Parathyroid adenoma (tissue), 2 donors: ENCODE measurements around the gene PPP1R13L.
"Not testable (repeated sequence)": the region's sequence is repeated elsewhere in the genome, so short reads cannot be mapped to it uniquely, and the experiment has no call there.

Experiments
- H2AFZ ChIP-seq: fragments of 300-600 bp; sonication (generic); one replicate; pipeline ENCODE4 v1.7.0; 2017; ENCODE audit warnings: antibody characterized with exemption, mild to moderate bottlenecking
- H3K27ac ChIP-seq: fragments of 300-600 bp; sonication (generic); one replicate; pipeline ENCODE4 v1.7.0; 2017
- H3K27me3 ChIP-seq: fragments of 300-600 bp; sonication (generic); one replicate; pipeline ENCODE4 v1.7.0; 2017; ENCODE audit warnings: low read length; ENCODE audit not compliant: control insufficient read depth, insufficient read depth
- H3K36me3 ChIP-seq: fragments of 300-600 bp; sonication (generic); one replicate; pipeline ENCODE4 v1.7.0; 2017; ENCODE audit warnings: low read length; ENCODE audit not compliant: control insufficient read depth, insufficient read depth
- H3K4me1 ChIP-seq: fragments of 300-600 bp; sonication (generic); one replicate; pipeline ENCODE4 v1.7.0; 2017; ENCODE audit warnings: control low read depth
- H3K4me2 ChIP-seq: fragments of 300-600 bp; sonication (generic); one replicate; pipeline ENCODE4 v1.7.0; 2017; ENCODE audit warnings: low read length
- H3K4me3 ChIP-seq: fragments of 300-600 bp; sonication (generic); one replicate; pipeline ENCODE4 v1.7.0; 2017; ENCODE audit warnings: low read depth, low read length
- H3K79me2 ChIP-seq: fragments of 300-600 bp; sonication (generic); one replicate; pipeline ENCODE4 v1.7.0; 2017; ENCODE audit warnings: control low read depth
- H3K9ac ChIP-seq: fragments of 300-600 bp; sonication (generic); one replicate; pipeline ENCODE4 v1.7.0; 2017; ENCODE audit warnings: mild to moderate bottlenecking
- H3K9me3 ChIP-seq: fragments of 300-600 bp; sonication (generic); one replicate; pipeline ENCODE4 v1.7.0; 2017; ENCODE audit warnings: low read length; ENCODE audit not compliant: control insufficient read depth
- TF ChIP-seq, protein P1 (sequence below): fragments of 300-600 bp; sonication (generic); IDR thresholded peaks from one replicate; pipeline ENCODE4 v1.7.0; 2017; ENCODE audit warnings: antibody characterized with exemption, mild to moderate bottlenecking
- donor health status: primary hyperparathyroidism.

PPP1R13L gene

DNA sequence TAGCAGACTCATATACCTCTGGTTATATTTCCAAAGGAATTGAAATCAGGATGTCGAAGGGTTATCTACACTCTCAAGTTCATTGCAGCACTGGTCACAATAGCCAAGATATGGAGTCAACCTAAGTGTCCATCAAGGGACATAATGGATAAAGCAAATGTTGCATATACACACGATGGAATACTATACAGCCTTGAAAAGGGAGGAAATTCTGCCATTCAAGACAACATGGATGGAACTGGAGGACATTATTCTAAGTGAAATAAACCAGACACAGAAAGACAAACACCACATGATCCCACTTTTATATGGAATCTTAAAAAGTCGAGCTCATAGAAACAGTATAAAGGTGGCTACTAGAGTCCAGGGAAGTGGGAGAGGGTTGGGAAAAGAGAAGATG is 32.5 kb upstream of the PPP1R13L start:
- H3K9me3 ChIP-seq = no peaks in the 10 kb centered on the region
- H2AFZ ChIP-seq = no peak overlapping the region
- H3K27ac ChIP-seq = no peak overlapping the region
- H3K4me1 ChIP-seq = peaks cover 4% of the 10 kb centered on the region
- TF ChIP-seq, protein P1, sequence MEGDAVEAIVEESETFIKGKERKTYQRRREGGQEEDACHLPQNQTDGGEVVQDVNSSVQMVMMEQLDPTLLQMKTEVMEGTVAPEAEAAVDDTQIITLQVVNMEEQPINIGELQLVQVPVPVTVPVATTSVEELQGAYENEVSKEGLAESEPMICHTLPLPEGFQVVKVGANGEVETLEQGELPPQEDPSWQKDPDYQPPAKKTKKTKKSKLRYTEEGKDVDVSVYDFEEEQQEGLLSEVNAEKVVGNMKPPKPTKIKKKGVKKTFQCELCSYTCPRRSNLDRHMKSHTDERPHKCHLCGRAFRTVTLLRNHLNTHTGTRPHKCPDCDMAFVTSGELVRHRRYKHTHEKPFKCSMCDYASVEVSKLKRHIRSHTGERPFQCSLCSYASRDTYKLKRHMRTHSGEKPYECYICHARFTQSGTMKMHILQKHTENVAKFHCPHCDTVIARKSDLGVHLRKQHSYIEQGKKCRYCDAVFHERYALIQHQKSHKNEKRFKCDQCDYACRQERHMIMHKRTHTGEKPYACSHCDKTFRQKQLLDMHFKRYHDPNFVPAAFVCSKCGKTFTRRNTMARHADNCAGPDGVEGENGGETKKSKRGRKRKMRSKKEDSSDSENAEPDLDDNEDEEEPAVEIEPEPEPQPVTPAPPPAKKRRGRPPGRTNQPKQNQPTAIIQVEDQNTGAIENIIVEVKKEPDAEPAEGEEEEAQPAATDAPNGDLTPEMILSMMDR = no peak
- H3K4me3 ChIP-seq = no peak overlapping the region
- H3K79me2 ChIP-seq = no peaks in the 10 kb centered on the region
- H3K9ac ChIP-seq = no peak overlapping the region
- H3K4me2 ChIP-seq = no peak overlapping the region
- H3K27me3 ChIP-seq = no peaks in the 10 kb centered on the region
- no peaks in the 10 kb centered on the region for H3K36me3 ChIP-seq

DNA sequence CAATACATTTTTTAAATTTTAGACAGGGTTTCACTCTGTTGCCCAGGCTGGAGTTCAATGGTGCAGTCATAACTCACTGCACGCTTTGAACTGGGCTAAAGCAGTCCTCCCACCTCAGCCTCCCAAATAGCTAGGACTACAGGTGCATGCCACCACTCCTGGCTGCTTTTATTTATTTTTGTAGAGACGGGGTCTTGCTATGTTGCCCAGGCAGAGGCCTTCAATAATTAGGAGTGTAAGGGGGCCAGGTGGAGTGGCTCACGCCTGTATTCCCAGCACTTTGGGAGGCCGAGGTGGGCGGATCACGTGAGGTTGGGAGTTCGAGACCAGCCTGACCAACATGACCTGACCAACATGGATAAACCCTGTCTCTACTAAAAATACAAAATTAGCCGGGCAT is 27.7 kb upstream of the PPP1R13L start:
- H3K27ac ChIP-seq, H3K27me3 ChIP-seq, H3K9me3 ChIP-seq, H3K4me2 ChIP-seq, H3K4me3 ChIP-seq, H2AFZ ChIP-seq, H3K36me3 ChIP-seq, H3K79me2 ChIP-seq, H3K9ac ChIP-seq, H3K4me1 ChIP-seq: not testable (repeated sequence)

DNA sequence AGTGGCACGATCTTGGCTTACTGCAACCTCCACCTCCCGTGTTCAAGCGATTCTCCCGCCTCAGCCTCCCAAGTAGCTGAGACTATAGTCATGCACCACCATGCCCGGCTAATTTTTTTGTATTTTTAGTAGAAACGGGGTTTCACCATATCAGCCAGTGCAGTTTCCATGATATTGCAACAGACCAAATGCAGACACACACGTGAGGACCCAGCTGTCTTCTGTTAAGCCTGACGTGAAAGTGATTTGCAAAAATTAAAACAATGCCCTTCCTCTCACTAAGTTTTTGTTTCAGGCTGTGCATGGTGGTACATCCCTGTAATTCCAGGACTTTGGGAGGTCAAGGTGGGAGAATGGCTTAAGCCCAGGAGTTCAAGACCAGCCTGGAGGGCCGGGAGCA is 26.1 kb upstream of the PPP1R13L start:
- not testable (repeated sequence) for H3K9me3 ChIP-seq, H3K4me3 ChIP-seq, H3K36me3 ChIP-seq, H3K27me3 ChIP-seq, H3K79me2 ChIP-seq, H3K27ac ChIP-seq, H3K9ac ChIP-seq, H3K4me2 ChIP-seq, H3K4me1 ChIP-seq, H2AFZ ChIP-seq

DNA sequence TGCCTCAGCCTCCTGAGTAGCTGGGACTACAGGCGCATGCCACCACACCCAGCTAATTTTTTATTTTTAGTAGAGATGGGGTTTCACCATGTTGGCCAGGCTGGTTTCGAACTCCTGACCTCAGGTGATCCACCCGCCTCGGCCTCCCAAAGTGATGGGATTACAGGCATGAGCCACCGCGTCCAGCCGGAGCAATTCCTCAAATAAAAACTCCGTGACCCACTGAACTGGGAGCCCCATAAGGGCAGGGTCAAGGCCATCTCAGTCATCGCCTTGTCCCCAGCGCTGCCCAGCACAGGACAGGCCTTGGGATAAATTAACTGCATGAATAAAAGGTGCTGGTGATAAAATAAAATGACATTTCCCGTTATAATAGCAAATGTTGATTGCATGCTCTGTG is 25.0 kb upstream of the PPP1R13L start:
- not testable (repeated sequence) for H3K27ac ChIP-seq

DNA sequence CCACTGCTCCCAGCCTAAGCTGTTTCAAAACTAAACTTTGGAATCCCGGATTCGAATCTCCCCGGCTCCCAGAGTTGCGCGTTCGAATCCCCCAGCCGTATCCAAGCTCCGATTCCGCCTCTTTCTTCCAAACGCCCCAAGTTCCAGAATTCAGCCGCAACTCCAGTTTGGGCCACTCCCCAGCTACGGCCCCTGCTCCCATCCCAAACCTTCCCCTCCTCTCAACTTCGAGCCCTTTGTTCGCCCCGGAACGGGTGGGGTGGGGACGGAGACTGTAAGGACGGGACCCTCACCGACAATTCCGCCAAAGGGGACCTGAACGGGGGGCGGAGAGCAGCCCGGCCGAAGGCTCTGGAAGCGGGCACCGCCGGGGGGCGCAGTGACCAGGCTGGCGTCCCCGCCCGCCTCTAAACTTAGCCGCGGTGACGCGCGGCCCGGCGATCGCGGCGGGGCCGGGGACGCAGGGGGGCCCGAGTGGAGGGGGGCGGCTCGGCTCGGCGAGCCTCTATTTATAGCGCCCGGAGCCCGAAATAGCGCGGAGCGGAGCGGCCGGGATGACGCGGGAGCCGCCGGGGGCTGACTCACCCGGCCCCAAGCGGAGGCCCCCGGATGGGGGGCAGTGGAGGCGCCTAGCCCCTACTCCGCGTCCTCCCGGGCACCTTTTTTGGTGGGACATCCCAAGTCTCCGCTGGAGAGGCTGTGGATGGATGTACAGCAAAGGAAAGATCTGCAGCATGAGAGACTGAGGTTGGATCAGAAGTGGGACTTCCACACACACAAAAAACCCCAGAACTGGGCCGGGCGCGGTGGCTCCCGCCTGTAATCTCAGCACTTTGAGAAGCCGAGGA is 23.7 kb upstream of the PPP1R13L start:
- H3K4me3 ChIP-seq = peak overlapping the region; percentile 49
- no peaks in the 10 kb centered on the region for H3K9me3 ChIP-seq
- H3K79me2 ChIP-seq = no peaks in the 10 kb centered on the region
- peak overlapping the region; percentile 19 for H3K27ac ChIP-seq
- peaks cover 7% of the 10 kb centered on the region for H3K4me1 ChIP-seq
- TF ChIP-seq, protein P1 = peak; percentile 52
- no peaks in the 10 kb centered on the region for H3K36me3 ChIP-seq
- peak overlapping the region; percentile 95 for H2AFZ ChIP-seq
- H3K4me2 ChIP-seq = peak overlapping the region; percentile 84
- H3K9ac ChIP-seq = peak overlapping the region; percentile 14
- H3K27me3 ChIP-seq = no peaks in the 10 kb centered on the region

More for the DNA sequence above, 25.0 kb upstream of the PPP1R13L start:
- H3K79me2 ChIP-seq, H3K36me3 ChIP-seq, H2AFZ ChIP-seq, H3K4me2 ChIP-seq, H3K4me1 ChIP-seq, H3K9ac ChIP-seq, H3K4me3 ChIP-seq, H3K9me3 ChIP-seq, H3K27me3 ChIP-seq: not testable (repeated sequence)

DNA sequence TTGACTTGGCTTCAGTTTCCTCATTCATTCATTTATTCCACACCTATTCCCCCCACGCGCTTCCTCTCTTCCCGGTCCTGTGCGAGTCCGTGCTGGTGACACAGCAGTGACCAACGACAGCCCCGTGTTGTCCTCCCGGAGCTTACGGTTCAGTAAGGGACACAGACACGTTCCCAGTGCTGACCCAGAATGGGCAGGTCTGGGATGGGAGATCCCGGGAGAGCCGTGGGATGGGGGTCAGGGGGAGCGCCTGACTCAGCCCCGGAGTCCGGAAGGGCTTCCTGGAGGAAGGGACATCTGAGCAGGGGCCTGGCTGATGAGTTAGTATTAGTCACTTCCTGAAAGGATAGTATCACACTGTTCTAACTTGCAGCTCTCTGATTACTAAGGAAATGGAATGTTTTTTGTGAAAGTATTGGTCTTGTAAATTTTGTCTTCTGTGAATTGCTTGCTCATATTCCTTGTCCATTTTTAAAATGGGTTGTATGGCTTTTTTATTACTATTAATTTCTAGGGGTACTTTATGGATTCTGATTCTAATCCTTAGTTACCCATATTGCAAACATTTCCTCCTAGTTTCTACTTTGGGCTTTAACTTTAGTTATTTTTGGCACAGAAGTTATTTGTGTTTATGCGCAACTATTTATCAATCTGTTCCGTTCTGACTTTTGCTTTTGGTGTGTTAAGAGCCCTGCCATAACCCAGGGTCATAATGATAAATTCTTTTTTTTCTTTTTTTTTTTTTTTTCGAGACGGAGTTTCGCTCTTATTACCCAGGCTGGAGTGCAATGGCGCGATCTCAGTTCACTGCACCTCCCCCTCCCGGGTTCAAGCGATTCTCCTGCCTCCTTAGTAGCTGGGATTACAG is 19.6 kb upstream of the PPP1R13L start:
- H3K9ac ChIP-seq = no peak overlapping the region
- H2AFZ ChIP-seq = peak overlapping the region; percentile 85
- peaks cover 7% of the 10 kb centered on the region for H3K4me1 ChIP-seq
- peak overlapping the region; percentile 84 for H3K27ac ChIP-seq
- no peaks in the 10 kb centered on the region for H3K79me2 ChIP-seq
- peak overlapping the region; percentile 74 for H3K4me3 ChIP-seq
- TF ChIP-seq, protein P1 = no peak
- no peaks in the 10 kb centered on the region for H3K9me3 ChIP-seq
- no peaks in the 10 kb centered on the region for H3K27me3 ChIP-seq
- H3K4me2 ChIP-seq = peak overlapping the region; percentile 99
- H3K36me3 ChIP-seq = no peaks in the 10 kb centered on the region
